ENCODE results near the gene ATP6V1G3.

The ATP6V1G3 gene

DNA sequence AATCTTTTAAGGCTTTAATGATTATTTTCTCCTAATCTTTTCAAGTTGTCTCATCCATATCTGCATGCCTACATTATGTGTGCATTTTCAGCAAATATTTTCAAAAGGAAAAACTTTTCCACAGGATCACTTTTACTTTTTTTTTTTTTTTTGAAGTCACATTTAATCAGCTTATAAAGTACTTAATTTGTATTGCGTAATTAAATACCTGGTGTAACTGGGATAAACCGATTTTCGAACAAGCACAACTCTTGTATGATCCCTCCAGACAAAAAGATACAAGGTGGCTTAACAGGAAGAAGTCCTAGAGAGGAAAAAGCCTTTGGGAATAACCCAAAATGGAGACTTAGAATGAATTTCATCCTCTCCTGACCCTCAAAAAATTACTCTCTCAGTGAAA, 1.3 kb upstream of the ATP6V1G3 start:
- DNase-seq: no peak
- Histone ChIP-seq H3K27ac (no peak overlapping the region), H3K36me3 (replicated peaks) (no peaks in the 10 kb centered on the region), H3K4me3 (ENCODE audit: low read depth, low read length) (no peak overlapping the region), H3K27me3 (replicated peaks) (no peaks in the 10 kb centered on the region)
- TF ChIP-seq, protein P1, sequence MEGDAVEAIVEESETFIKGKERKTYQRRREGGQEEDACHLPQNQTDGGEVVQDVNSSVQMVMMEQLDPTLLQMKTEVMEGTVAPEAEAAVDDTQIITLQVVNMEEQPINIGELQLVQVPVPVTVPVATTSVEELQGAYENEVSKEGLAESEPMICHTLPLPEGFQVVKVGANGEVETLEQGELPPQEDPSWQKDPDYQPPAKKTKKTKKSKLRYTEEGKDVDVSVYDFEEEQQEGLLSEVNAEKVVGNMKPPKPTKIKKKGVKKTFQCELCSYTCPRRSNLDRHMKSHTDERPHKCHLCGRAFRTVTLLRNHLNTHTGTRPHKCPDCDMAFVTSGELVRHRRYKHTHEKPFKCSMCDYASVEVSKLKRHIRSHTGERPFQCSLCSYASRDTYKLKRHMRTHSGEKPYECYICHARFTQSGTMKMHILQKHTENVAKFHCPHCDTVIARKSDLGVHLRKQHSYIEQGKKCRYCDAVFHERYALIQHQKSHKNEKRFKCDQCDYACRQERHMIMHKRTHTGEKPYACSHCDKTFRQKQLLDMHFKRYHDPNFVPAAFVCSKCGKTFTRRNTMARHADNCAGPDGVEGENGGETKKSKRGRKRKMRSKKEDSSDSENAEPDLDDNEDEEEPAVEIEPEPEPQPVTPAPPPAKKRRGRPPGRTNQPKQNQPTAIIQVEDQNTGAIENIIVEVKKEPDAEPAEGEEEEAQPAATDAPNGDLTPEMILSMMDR (IDR thresholded peaks at IDR 0.05; ENCODE audit: low read depth, low read length, missing control alignments): no peak
- in situ Hi-C loops (cut with HindIII; ENCODE audit: low pct_ligation_motif_present, low sequenced_read_pairs): no loop called here

DNA sequence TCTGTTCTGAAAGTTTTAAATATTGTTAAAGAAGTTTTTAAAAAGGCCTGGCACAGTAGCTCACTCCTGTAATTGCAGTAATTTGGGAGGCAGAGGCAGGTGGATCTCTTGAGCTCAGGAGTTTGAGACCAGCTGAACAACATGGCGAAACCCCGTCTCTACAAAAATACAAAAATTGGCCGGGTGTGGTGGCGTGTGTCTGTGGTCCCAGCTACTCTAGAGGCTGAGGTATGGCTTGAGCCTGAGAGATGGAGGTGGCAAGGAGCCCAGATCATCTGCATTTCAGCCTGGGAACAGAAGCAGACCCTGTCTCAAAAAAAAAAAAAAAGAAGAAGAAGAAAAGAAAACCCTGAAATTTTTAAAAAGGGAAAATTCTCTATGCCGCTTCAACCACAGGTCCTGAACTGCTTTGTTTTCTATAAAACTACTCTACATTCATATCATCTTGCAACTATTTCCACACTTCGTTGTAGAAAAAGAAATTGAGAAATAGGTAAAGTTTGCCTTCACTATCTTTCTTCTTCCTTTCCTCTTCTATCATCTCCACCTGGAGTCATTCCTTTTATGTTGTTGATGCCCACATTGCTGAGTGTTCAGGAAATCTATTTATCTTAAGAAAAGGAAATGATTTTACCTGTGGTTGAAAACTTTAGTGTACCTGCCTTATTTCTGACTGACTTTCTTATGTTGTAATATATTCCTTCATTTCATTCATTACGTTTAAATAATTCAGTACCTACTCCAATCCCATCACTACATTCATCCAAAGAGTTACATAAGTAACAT, 1.7 kb downstream of the ATP6V1G3 start:
- in situ Hi-C loops (cut with HindIII; ENCODE audit: low pct_ligation_motif_present, low sequenced_read_pairs): no loop called here
- TF ChIP-seq, protein P1 (IDR thresholded peaks at IDR 0.05; ENCODE audit: low read depth, low read length, missing control alignments): no peak
- H3K36me3 ChIP-seq (replicated peaks): no peaks in the 10 kb centered on the region

DNA sequence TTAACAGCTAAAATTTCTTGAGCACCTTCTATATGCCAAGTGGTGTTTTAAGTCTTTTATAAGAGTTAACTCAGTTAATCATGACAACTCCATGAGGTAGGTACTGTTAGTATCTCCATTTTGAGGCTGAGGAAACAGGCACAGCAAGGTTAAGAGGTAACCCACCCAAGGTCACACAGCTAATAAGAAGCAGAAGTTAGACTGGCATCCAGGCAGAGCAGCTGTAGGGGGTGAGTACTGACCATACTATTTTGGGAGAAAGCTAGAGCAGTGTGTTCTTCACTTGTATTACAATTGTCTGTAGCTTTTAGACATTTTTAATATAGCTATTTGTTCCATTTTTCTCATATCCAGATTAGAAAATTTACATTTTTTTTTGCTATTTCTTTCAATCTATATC, 4.8 kb downstream of the ATP6V1G3 start:
- Histone ChIP-seq H3K4me3 (ENCODE audit: low read depth, low read length) (no peak overlapping the region), H3K27me3 (replicated peaks) (no peaks in the 10 kb centered on the region), H3K36me3 (replicated peaks) (no peaks in the 10 kb centered on the region), H3K27ac (no peak overlapping the region)
- DNase-seq: no peak
- TF ChIP-seq, protein P1 (IDR thresholded peaks at IDR 0.05; ENCODE audit: low read depth, low read length, missing control alignments): no peak
- in situ Hi-C loops (cut with HindIII; ENCODE audit: low pct_ligation_motif_present, low sequenced_read_pairs): no loop called here

More for the DNA sequence above, 1.7 kb downstream of the ATP6V1G3 start:
- Histone ChIP-seq H3K27me3 (replicated peaks) (no peaks in the 10 kb centered on the region), H3K27ac (no peak overlapping the region), H3K4me3 (ENCODE audit: low read depth, low read length) (no peak overlapping the region)
- no peak for DNase-seq

DNA sequence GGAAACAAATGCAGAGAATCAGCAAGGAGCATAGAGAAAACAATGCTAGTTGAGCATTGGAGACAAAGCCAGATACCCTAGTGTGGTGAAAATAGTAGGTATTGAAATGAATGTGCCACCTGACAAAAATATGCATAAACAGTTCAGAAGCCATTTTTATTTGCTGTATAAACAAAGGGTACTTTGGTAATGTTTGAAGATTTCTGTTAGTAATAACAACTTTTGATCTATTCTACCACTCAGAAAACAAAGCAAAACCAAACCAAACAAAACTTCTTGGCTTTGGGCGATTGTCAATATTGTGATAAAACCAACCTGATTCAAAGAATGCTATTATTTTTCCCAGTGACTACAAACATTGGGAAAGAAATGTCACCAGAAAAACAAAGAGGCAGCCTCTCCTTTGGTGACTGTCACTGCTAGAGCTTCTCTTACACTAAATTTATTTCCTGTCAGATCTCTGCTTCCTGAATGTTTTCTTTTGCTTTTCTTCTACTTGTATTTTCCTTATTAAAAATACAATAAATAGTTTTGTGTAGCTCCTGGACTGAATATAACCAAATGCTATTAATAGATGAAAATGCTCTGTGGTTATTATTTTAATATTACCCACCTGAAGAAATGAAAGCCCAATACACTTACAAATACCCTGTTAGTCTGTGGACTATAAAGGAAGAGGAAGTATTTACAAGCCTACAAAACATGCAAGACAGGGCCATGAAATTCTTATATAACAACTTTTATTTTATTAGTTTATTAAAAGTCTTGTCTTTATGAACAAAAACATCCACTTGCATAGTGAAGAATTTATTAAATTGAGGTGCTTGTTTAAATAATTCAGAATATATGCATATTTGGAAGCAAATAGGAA, 5.7 kb downstream of the ATP6V1G3 start:
- Histone ChIP-seq H3K36me3 (replicated peaks) (no peaks in the 10 kb centered on the region), H3K27ac (no peak overlapping the region), H3K27me3 (replicated peaks) (no peaks in the 10 kb centered on the region), H3K4me3 (ENCODE audit: low read depth, low read length) (no peak overlapping the region)
- DNase-seq: no peak
- in situ Hi-C loops (cut with HindIII; ENCODE audit: low pct_ligation_motif_present, low sequenced_read_pairs): no loop called here
- TF ChIP-seq, protein P1 (IDR thresholded peaks at IDR 0.05; ENCODE audit: low read depth, low read length, missing control alignments): no peak

DNA sequence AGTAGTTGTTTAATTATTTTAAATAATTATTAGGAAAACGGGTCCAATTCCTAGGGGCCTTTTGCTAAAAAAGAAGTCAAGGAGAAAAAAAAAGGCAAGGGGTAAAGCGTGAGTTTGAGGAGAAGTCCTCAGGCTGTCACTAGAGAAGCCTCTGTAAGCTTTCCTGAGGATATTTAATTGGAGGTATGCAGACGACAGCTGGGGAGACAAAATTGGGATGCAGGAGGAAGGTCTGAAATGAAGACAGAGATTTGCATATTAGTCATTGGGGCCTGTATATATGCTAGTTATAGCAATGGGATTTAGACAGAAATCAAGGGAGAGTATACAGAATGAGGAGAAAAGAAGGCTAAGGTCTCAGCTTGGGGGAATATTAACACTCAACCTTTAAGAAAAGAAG, 8.6 kb downstream of the ATP6V1G3 start:
- no peak for DNase-seq
- H3K36me3 ChIP-seq (replicated peaks): no peaks in the 10 kb centered on the region
- TF ChIP-seq, protein P1 (IDR thresholded peaks at IDR 0.05; ENCODE audit: low read depth, low read length, missing control alignments): no peak
- H3K27me3 ChIP-seq (replicated peaks): no peaks in the 10 kb centered on the region
- in situ Hi-C loops (cut with HindIII; ENCODE audit: low pct_ligation_motif_present, low sequenced_read_pairs): no loop called here
- H3K27ac ChIP-seq: no peak overlapping the region
- H3K4me3 ChIP-seq (ENCODE audit: low read depth, low read length): no peak overlapping the region
